Right renal cortex interstitium (tissue), 3 donors: ENCODE data around the gene PADI6. TPM values are rescaled to one million over a fixed set of nuclear protein-coding genes. Genes with fewer than 3 reads are reported as not detected.
"Not testable (repeated sequence)": the region's sequence is repeated elsewhere in the genome, so short reads cannot be mapped to it uniquely, and the experiment has no call there.

Source experiments
- DNase-seq, 3 donors: peaks; one replicate each; pipeline ENCODE4 v3.0.0-alpha.2; 2013; ENCODE audit warnings: low read depth in 3 of 3, low spot score in 2 of 3
- polyA plus RNA-seq, 3 donors: library from polyadenylated mRNA; unstranded; fragments of 120-200 nt; gene quantifications; one replicate each; pipeline ENCODE4 v1.2.1, GENCODE V29; 2013; ENCODE audit not compliant: insufficient read length in 3 of 3

Gene PADI6
- not detected for polyA plus RNA-seq

- DNase-seq = no peak
Observed at GRCh38 chr1:17371896-17372295, at the start of gene PADI6. Gene PADI6, plus strand, starts transcription at chr1:17372196. Its CDS starts 50 bp downstream, at chr1:17372246.

GRCh38 chr1:17328855-17329254 is 43.1 kb upstream of the PADI6 start:
- DNase-seq = no peak

- no peak for DNase-seq
Observed at GRCh38 chr1:17329610-17330009, 42.4 kb upstream of the PADI6 start.

- DNase-seq = no peak
Observed at GRCh38 chr1:17330856-17331255, 41.1 kb upstream of the PADI6 start.

GRCh38 chr1:17333081-17333480 is 38.9 kb upstream of the PADI6 start:
- DNase-seq = no peak

GRCh38 chr1:17335821-17336710 is 35.9 kb upstream of the PADI6 start:
- peak in 2 of 3 donors; percentile 1 to 27 for DNase-seq

GRCh38 chr1:17338706-17339493 is 33.1 kb upstream of the PADI6 start:
- no peak for DNase-seq

- no peak for DNase-seq
Observed at GRCh38 chr1:17339521-17339920, 32.5 kb upstream of the PADI6 start.

- DNase-seq = no peak
Observed at GRCh38 chr1:17340358-17340757, 31.6 kb upstream of the PADI6 start.

GRCh38 chr1:17342014-17342441 is 30.0 kb upstream of the PADI6 start:
- DNase-seq = no peak

GRCh38 chr1:17345506-17345905 is 26.5 kb upstream of the PADI6 start:
- DNase-seq = not testable (repeated sequence)

- no peak for DNase-seq
Observed at GRCh38 chr1:17346046-17346789, 25.8 kb upstream of the PADI6 start.

GRCh38 chr1:17347769-17348592 is 24.0 kb upstream of the PADI6 start:
- DNase-seq = no peak

- no peak for DNase-seq
Observed at GRCh38 chr1:17348593-17349234, 23.3 kb upstream of the PADI6 start.

GRCh38 chr1:17350083-17350482 is 21.9 kb upstream of the PADI6 start:
- DNase-seq = no peak

GRCh38 chr1:17350928-17351446 is 21.0 kb upstream of the PADI6 start:
- no peak for DNase-seq

GRCh38 chr1:17351598-17352324 is 20.2 kb upstream of the PADI6 start:
- DNase-seq = no peak

GRCh38 chr1:17352419-17352909 is 19.5 kb upstream of the PADI6 start:
- no peak for DNase-seq
